Activated T-helper 9 cell treated with anti-CD3 and anti-CD28 coated beads, Interleukin-2, amount 50 U/mL, for 16 hours (primary cell): ENCODE measurements around the gene TEX36.
"Not testable (repeated sequence)": the region's sequence is repeated elsewhere in the genome, so short reads cannot be mapped to it uniquely, and the experiment has no call there.

Experiments used
- DNase-seq: peaks from one replicate; pipeline ENCODE4 v3.0.0-alpha.2; 2020; ENCODE audit warnings: low read depth

TEX36 gene

GRCh38 chr10:125631806-125632205 lies 51.2 kb downstream of the TEX36 start:
- no peak for DNase-seq

GRCh38 chr10:125629758-125630376 lies 53.1 kb downstream of the TEX36 start:
- no peak for DNase-seq

GRCh38 chr10:125628104-125629049 lies 54.6 kb downstream of the TEX36 start:
- DNase-seq: no peak

- DNase-seq: no peak
Measured at GRCh38 chr10:125627646-125628045, 55.3 kb downstream of the TEX36 start.

- DNase-seq: no peak
Measured at GRCh38 chr10:125626671-125627070, 56.3 kb downstream of the TEX36 start.

- DNase-seq: no peak
Measured at GRCh38 chr10:125625586-125625985, 57.4 kb downstream of the TEX36 start.

- no peak for DNase-seq
Measured at GRCh38 chr10:125624800-125625199, 58.2 kb downstream of the TEX36 start.

- DNase-seq: no peak
Measured at GRCh38 chr10:125621052-125621451, 61.9 kb downstream of the TEX36 start.

GRCh38 chr10:125620401-125620800 lies 62.6 kb downstream of the TEX36 start:
- no peak for DNase-seq

GRCh38 chr10:125613062-125613461 lies 69.9 kb downstream of the TEX36 start:
- DNase-seq: not testable (repeated sequence)

GRCh38 chr10:125611756-125612155 lies 71.2 kb downstream of the TEX36 start:
- no peak for DNase-seq

GRCh38 chr10:125611216-125611615 lies 71.7 kb downstream of the TEX36 start:
- DNase-seq: no peak

GRCh38 chr10:125609859-125610258 lies 73.1 kb downstream of the TEX36 start:
- DNase-seq: no peak

GRCh38 chr10:125608474-125608873 lies 74.5 kb downstream of the TEX36 start:
- DNase-seq: no peak

GRCh38 chr10:125607689-125608290 lies 75.2 kb downstream of the TEX36 start:
- DNase-seq: no peak

- DNase-seq: no peak
Measured at GRCh38 chr10:125606414-125607010, 76.5 kb downstream of the TEX36 start.
